ENCODE results near the gene KXD1.
"Not testable (repeated sequence)": the region's sequence is repeated elsewhere in the genome, so short reads cannot be mapped to it uniquely, and the experiment has no call there.

KXD1 gene

GRCh38 chr19:18587561-18587960 lies 29.9 kb downstream of the KXD1 start:
- DNase-seq: no peak

- DNase-seq: no peak
Observed at GRCh38 chr19:18587962-18588610, 30.4 kb downstream of the KXD1 start.

GRCh38 chr19:18588611-18589379 lies 31.1 kb downstream of the KXD1 start, which contains the start of gene REX1BD:
Gene REX1BD (plus strand): TSS chr19:18588798. CDS start chr19:18588802, 4 bp downstream.
- peak in 1 of 2 experiments; percentile 38 for DNase-seq

GRCh38 chr19:18589380-18590272 lies 32.0 kb downstream of the KXD1 start:
- DNase-seq: no peak

GRCh38 chr19:18590273-18591272 lies 32.9 kb downstream of the KXD1 start:
- no peak for DNase-seq

- DNase-seq: no peak
Observed at GRCh38 chr19:18591735-18592385, 34.2 kb downstream of the KXD1 start.

- not testable (repeated sequence) for DNase-seq
Observed at GRCh38 chr19:18592732-18593131, 35.1 kb downstream of the KXD1 start.

GRCh38 chr19:18593367-18594095 lies 35.9 kb downstream of the KXD1 start:
- no peak for DNase-seq

- DNase-seq: peak in 1 of 2 experiments; percentile 11
Observed at GRCh38 chr19:18594096-18594823, 36.6 kb downstream of the KXD1 start.

- no peak for DNase-seq
Observed at GRCh38 chr19:18594824-18595373, 37.2 kb downstream of the KXD1 start.

GRCh38 chr19:18595475-18595874 lies 37.8 kb downstream of the KXD1 start:
- no peak for DNase-seq

GRCh38 chr19:18596752-18597157 lies 39.1 kb downstream of the KXD1 start:
- DNase-seq: peak in 1 of 2 experiments; percentile 1

- DNase-seq: no peak
Observed at GRCh38 chr19:18597809-18598660, 40.4 kb downstream of the KXD1 start.

GRCh38 chr19:18599485-18599884 lies 41.8 kb downstream of the KXD1 start:
- no peak for DNase-seq

- DNase-seq: not testable (repeated sequence)
Observed at GRCh38 chr19:18600692-18601397, 43.2 kb downstream of the KXD1 start.

- DNase-seq: no peak
Observed at GRCh38 chr19:18601875-18602274, 44.2 kb downstream of the KXD1 start.

- no peak for DNase-seq
Observed at GRCh38 chr19:18603255-18603957, 45.7 kb downstream of the KXD1 start.

Measured in NCI-H187 (cell line).